ENCODE measurements around the gene NOTCH2.

The NOTCH2 gene

DNA sequence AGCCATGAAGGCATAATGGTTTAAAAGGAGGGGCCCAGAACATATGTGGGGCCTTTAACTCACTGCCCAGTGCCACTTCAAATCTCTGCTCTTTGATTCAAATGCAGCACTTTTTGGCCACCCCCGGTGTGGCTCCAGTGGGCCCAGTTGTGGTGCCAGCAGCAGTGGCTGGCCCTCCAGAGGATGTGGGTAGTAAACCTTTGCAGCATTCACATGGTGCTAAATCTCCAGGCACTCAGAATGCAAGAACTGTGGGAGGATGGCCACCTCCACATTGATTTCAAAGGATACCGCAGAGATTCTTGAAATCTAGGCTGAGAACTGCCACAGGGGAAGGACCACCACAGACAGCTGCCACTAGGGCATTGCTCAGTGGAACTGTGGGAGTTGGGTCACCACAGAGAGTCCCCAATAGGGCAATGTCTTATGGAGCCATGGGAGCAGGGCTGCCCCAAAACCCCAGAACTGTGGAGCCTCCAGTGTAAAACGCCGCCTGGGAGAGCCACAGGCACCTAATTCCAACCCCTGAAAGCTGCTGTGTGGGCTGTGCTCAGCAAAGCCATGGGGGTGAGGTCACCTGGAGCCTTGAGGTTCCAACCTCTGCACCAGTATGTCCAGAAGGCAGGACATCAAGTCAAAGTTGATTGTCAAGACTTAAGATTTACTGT is 166.6 kb downstream of the NOTCH2 start:
- no peak for DNase-seq

DNA sequence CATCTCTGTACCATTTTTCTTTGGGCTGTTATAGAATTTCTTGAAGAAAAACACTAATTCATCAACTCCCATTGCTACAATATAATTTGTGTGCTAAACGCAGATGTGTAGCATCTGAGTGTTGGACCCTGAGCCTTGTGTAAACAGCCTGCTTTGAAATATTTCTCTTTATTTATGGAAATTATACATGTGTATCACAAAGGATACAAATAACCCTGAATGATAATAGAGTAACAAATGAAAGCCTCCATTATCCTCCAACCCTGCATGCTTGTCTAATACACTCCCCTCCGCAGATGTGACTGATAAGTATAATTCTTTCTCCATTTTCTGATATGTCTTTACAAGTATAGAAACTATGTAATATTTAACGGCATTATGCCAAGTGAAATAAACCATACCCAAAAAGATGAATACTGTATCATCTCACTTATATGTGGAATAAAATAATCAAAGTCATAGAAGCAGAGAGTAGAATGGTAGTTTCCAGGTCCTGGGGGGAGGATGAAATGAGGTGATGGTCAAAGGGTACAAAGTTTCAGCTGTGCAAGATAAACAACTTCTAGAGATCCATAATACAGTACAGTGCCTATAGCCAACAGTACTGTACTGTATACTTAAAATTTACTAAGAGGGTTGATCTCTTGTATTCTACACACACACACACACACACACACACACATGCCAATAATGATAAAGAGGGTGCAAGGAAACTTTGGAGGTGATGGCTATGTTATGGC is 170.3 kb downstream of the NOTCH2 start:
- no peak for DNase-seq

GRCh38 chr1:119898530-119898929 is 170.9 kb downstream of the NOTCH2 start:
- DNase-seq: no peak

DNA sequence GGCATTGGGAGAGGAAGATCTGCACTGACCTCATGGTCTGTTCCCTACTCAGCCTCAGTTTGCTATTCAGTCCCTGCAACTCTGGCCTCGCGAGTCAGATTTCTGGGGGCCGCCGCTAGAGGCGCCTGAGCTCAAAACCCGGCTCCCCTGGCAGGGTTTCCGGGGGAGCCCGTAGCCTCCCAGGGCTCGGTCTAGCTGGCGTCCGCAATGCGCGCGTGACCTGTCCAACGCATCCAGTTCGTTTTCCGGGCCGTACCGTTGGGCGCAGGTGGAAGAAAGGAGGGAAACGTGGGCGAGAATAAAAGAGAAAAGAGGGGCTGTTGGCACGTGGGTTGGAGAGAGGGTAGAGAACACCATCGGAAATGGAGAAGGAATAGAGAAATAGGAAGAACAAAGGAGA is 173.2 kb downstream of the NOTCH2 start, which contains the start of gene ADAM30:
ADAM30 (minus strand) TSS at position 213 of the 400 bp plus-strand sequence; CDS start at position 34, 179 bp downstream.
- DNase-seq: no peak

DNA sequence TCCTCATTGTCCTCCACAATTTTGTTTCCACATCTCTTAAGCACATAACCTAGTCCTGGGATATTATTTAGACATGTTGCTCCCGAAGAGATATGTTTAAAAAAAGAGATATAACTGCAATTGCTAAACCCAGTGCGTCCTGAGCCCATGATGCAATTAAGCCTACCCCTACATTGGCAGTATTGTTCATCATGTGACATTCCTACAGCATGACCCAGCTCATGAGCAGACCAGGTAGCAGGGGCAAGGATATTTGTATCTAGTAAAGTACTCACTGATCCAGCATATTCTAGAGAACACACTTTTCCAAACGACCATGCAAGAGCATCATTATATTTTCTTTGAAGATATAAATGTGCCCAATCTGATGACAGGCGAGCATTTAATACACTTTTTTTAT is 174.4 kb downstream of the NOTCH2 start:
- DNase-seq: no peak

DNA sequence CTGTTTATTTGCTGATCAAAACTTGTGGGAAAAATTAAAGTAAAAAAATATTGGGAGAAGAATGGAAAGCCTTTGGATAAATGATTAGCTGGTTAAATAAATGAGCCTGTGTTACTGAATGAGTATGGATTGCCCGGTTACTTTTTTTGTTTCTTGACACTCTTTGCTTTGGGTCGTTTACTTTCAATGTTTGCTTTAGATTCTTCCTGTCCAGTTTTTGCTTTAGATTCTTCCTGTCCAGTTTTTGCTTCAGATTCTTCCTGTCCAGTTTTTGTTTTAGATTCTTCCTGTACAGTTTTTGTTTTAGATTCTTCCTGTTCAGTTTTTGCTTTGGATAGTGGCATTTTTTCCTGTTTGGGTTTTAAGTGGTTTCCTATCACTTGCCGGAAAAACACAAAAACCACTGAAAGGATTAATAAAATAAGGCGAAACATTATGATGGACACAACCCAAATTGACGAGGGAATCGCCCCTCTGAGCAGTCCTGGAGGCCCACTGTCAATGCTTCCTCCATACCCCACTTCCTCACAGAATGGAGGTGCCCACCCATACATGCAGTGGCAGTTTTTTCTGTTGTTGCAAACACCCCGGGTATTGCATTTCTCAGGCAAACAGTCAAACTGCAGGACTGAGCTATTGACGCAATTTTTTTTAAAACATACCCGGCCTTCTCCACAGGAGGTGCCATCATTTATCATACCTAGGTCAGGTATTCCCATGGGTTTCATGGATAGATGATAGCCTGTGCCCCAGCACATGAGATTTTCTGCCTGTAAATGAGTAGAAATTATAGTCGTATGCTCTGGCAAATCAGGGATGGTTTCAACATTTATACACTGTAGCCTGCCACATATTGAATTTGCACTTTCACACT is 175.4 kb downstream of the NOTCH2 start:
- no peak for DNase-seq

DNA sequence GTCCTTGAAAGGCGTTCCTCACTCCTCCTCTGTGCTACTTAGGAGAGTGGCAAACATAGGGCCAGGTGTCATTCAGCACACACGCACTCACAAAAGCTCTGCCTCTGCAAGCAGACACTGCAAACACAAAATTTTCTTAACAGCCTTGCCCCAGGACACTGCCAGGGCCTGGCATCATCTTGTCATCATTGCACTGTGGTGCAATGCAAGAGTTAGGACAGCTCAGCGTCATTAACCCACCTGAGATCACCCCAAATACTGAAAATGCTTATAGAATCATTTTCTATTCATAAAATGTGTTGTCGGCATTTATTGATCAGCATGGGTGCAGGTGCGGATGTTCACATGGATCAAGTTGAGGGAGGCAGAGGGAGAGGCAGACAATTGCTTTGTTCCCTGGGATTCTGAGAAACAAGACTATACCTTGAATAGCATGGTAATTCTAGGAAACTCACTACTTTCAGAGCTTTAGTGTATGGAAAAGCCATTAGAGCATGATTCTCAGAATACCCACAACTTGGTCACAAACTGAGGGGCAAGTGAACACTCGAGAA is 176.1 kb downstream of the NOTCH2 start:
- peak; percentile 46 for DNase-seq

GRCh38 chr1:119891386-119891785 is 178.1 kb downstream of the NOTCH2 start:
- no peak for DNase-seq

GRCh38 chr1:119888476-119888875 is 181.0 kb downstream of the NOTCH2 start:
- DNase-seq: no peak

DNA sequence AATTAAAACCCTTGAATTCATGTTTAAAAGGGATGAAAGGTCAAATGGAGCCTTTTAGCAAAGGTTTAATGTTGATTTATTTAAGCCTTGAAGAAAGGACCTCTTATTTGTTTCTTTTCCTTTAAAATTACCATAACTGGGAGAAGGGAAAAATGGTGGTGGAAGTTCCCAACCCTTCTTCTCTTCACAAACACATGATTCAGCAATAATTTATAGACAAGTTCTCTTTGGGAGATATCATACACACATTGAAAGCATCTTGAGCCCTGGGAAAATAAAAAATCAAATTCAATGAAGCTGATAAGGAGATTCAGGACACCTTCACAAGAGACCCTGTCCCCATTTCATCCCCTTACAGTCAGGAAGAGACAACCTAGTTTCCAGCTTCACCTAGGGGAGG is 182.0 kb downstream of the NOTCH2 start:
- no peak for DNase-seq

DNA sequence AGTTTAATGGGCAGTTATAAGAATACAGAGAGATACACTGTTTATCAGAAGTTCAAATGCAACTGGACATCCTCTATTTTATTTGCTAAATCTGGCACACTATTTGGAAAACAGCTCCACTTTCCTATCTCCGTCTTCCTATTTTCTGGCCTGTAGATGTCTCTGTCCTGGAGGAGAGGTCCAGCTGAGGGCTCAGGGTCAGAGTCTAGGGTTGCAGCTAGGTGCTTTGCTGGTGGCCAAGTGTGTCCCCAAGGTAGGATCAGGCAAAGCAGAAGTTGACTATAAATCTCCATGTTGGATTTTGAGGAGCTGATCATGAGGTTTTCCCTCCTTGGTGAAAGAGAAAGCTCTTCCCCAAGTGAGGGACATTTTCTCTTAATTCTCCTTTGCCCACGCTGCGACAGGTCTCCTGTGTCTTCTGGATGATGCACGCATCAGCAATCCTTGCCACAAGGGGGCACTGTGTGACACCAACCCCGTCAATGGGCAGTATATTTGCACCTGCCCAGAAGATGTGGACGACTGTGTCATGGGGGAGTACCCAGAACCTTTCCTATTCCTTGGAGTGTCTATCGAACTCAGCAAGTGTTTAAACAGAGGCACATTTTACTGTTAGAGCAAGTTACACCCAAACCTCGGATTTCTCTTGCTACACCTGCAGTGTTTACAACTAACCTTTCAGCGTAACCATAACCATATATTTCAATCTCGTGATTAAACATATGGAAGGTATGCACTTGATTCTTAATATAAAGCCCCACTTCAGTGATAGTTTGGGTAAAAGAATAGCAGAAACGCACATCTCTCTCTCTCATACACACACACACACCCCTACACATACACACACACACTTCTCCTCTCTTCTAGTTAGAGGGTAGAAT is 183.3 kb downstream of the NOTCH2 start:
- peak; percentile 71 for DNase-seq

- DNase-seq: no peak
Measured at GRCh38 chr1:119884711-119885110, 184.8 kb downstream of the NOTCH2 start.

- no peak for DNase-seq
Measured at GRCh38 chr1:119883826-119884225, 185.6 kb downstream of the NOTCH2 start.

DNA sequence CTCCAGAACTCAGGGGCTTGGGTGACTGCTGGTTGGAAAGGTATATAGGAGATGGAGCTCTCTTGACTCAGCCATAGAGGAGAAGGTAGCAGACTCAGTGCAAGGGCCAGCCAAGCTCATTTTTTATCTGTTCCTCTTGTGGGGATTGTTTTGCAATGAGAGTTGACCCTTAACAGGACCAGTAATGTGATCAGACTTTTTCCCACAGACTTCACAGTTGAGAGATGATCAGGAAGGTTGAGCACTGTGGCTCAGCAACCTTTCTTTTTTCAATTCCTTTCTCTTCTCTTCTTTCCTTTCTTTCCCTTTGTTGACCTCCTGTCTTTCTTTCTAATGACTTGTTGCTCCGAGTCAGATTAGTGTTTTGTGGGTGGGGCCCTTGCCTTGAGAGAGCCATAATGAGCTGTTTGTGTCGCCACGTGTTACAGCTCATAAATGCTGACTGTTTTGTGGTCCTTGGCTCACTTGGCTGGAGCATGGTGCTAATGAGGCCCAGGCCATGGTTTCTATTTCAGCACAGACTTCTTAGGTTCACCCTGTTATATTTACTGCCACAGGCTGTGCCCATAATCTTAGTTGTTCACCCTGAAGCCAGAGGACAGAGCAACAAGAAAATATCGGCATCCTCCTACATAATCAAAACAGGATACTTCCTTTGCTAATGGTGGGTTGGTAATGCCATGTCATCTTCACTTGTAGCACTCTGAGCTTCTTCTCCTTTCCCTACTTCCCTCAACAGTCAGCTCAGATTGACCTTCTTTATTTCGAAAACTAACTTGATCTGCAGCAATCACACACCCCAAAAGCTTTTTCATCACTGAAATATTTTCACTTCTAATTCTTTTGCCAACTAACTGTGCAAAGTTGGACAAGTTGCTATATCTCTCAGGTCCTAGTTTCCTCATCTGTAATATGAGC is 187.1 kb downstream of the NOTCH2 start:
- DNase-seq: no peak

DNA sequence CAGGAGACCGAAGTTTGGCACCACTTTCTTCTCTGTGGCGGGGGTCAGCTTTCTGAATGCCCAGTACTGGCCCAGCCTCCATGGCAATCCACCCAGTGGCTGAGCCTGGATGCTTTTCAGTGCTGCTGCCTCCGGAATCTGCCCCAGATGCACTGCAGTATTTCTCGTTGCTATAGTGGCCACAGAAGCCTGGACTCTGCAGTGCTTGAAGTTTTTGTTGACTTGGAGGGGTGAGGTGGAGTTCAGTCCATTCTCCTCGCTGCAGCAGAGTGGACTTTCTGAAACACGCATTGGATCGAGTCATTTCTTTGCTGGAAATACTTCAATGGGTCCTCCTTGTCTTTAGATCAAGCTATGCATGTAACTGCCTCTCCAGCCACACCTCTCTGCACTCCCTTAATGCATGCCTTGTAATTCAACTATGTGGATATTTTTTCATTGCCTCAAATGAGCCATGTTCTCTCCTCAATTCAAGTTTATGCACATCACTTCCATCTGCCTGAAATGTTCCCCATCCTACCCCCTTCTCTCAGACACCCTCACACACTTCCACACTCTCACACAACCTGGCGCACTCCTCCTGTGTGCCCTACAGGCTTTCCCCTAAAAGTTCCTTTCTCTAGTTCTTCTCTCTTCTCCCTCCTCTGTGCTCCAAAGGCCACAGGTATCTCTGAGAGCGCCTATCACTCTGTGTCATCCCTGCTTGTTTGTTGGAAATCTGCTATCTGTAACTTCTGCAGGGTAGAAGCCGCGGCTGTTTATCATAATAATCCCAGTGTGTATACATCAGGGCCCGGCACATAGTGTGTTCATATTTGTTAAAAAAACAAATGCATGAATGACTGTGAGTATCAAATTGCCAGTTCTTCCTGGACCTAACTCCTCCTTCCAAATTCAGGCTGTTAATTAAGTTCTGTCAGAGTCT is 189.7 kb downstream of the NOTCH2 start:
- DNase-seq: no peak

- no peak for DNase-seq
Measured at GRCh38 chr1:119878171-119878570, 191.3 kb downstream of the NOTCH2 start.

GRCh38 chr1:119874186-119874585 is 195.3 kb downstream of the NOTCH2 start:
- no peak for DNase-seq

DNA sequence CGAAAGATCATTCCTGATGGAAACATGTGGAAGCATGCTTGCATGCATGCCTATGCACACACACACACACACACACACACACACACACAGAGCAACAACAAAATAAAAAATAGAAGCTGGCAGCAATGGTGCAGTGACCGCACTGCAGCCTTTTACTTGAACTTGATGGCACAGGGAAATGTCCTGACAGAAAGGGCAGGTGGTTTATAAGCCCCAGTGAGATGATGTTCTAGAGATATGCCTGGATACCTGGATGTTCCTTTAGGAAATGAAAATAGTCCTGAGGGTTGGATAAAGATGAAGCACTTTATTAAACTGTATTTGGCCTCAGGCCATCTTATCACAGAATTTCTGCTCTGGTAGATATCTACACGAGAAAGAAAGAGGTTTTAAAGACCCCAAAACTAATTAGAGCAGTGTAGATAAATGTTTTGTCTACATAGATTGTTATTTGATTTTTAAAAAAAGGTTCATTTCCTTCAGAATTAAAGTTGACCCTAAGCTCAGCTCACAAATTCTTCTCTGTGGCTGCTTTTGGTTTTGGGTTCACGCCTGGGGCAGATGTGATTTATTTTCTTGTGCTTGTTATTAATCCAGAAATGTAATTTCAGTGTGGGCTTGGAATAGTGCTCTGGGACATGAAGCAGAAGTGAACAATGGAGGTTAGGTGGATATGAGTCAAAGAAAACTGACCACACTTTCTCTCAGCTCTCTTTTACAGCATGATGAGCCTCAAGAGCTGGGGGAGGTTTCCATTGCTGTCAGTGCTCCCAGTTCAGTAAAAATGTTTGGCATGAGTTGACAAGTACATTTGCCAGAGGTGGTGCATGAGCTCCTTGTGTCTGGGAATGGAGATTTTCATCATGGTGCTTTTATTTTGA is 196.1 kb downstream of the NOTCH2 start:
- DNase-seq: no peak

DNA sequence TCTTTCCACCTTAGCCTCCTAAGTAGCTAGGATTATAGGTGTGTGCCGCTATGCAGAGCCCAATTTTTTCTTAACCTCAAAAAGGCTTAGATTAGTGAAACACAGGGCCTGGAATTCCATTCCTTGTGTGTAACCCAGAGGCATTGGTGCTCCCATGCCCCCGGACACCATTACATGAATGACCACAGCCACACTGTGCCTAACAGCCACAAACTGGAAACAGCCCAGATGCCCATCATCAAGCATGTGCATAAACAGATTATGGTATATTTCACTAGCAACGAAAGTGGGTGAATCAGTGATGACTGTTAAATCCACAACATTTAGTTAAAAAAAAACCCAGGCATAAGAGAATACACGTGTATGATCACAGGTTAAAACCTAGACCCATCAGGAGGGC is 197.6 kb downstream of the NOTCH2 start:
- no peak for DNase-seq
